NT2/D1 (cell line): ENCODE measurements around the gene PPOX.

ENCODE experiments used
- SUZ12 ChIP-seq: IDR thresholded peaks from 2 replicates; pipeline ENCODE4 v1.6.1; 2011; ENCODE audit not compliant: insufficient read length, insufficient read depth; ENCODE audit errors: extremely low read depth
- YY1 ChIP-seq: IDR thresholded peaks from 2 replicates; pipeline ENCODE4 v1.6.1; 2011; ENCODE audit not compliant: insufficient read length, insufficient read depth
- ZNF274 ChIP-seq: IDR thresholded peaks from 2 replicates; pipeline ENCODE4 v1.6.1; 2011; ENCODE audit warnings: mild to moderate bottlenecking, low read depth, low read length

DNA sequence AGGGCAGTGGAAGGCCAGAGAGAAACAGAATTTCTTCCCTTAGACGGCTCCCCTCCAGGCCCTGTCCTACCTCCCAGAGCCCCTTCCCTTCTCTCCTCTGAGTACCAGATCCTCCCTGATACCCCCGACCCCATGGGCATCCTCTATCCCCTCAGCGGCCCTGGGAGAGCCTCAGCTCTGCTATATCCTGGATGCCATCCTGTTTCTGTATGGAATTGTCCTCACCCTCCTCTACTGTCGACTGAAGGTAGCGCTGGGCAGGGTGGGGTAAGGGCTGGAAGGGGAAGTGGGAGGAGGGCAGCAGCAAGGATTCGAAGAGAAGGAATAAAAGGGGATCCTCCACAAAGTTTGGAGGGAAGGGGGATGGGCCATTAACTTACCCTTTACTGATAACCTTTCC, 51.6 kb downstream of the PPOX start:
- TF ChIP-seq ZNF274 (no peak), YY1 (no peak), SUZ12 (no peak)
